HG03354 (cell line): ENCODE measurements around the gene OR8B4.
"Not testable (repeated sequence)": the region's sequence is repeated elsewhere in the genome, so short reads cannot be mapped to it uniquely, and the experiment has no call there.

ENCODE experiments used
- ATAC-seq: cut with Tn5 transposase; IDR thresholded peaks from one replicate; pipeline ENCODE4 v1.9.1; 2021; ENCODE audit warnings: mild to moderate bottlenecking; ENCODE audit not compliant: unreplicated experiment, poor library complexity, severe bottlenecking

The OR8B4 gene

DNA sequence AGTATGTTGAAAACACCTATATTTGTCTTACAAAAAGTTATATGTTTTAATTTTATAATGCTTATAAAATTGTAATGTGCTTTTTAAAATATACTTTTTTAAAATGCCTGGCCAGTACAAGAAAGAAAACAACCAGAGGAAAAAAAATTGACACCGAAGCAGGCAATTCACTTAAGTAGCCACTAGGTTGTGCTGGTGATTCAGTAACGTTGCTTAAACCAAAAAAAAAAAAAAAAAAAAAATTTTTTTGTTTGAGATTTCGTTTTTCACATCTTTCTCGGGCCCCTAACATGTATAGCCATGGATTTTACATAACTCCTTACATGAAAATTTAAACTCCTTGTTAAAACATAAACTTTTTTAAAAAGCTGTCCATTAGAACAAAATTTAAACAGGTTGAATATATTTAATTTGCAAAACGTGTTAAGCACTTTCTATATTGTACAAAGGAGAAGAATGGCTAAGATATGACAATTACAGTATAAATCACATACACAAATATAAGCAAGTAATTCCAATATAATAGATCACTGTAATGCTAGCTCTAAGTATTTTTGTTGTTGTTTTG is 9.2 kb downstream of the OR8B4 start:
- ATAC-seq, result no peak

GRCh38 chr11:124409906-124410305 is 14.8 kb downstream of the OR8B4 start:
- no peak for ATAC-seq

GRCh38 chr11:124405581-124405980 is 19.1 kb downstream of the OR8B4 start:
- ATAC-seq, result no peak

DNA sequence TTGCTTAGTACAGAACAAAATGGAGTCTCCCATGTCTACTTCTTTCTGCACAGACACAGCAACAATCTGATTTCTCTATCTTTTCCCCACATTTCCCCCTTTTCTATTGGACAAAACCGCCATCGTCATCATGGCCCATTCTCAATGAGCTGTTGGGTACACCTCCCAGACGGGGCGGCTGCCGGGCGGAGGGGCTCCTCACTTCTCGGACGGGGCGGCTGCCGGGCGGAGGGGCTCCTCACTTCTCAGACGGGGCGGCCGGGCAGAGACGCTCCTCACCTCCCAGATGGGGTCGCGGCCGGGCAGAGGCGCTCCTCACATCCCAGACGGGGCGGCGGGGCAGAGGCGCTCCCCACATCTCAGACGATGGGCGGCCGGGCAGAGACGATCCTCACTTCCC is 21.5 kb downstream of the OR8B4 start:
- not testable (repeated sequence) for ATAC-seq

DNA sequence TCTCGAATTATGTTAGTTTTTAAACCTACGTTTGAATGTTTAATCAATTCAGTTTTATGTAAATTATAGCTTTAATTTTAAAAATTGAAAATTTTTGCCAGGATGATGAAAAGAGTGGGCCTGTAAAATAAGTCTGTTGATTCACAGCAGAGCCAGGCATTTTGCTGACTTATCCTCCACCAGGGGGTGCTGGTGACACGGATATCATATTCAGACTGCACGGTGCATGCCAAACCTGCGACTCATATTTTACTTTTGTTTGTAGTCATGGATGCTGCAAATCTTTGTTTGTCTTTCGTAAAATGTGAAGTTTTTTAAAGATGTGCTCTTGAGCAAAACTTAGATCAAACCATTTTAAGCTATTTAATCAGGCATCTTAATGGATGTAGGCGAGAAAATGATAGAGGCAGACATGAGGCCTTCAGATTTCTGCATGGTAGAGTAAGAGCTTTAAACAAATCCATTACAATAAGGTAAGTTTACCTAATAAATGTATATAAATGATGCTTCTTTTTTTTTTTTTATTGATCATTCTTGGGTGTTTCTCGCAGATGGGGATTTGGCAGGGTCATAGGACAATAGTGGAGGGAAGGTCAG is 22.2 kb downstream of the OR8B4 start:
- ATAC-seq, result peak; percentile 94

DNA sequence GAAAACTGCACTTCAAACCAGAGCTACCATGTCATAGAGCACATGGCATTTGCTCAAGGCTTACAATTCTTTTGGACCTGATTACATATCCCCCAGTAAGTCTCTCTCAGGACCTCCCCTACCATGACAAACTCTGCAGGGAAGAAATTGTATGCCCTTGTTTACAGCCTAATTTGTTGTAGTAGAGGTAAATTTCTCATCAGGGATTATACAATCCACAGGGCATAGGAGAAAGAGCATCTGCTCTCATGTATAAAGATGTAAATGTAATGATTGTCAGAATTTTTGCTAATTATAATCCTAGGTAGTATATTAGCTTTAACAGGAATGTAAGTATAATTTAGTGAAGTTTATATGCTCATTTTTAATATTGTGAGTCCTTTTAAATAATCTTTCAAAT is 25.7 kb downstream of the OR8B4 start, which contains the start of gene OR8B3:
OR8B3 (minus strand) TSS at position 101 of the 400 bp plus-strand sequence. CDS start 1,673 bp downstream, outside the sequence.
- no peak for ATAC-seq

- ATAC-seq, result not testable (repeated sequence)
Measured at GRCh38 chr11:124396847-124397246, 27.8 kb downstream of the OR8B4 start.

- no peak for ATAC-seq
Measured at GRCh38 chr11:124394408-124394807, 30.3 kb downstream of the OR8B4 start.

- no peak for ATAC-seq
Measured at GRCh38 chr11:124384399-124384798, 40.3 kb downstream of the OR8B4 start, which contains the start of gene OR8B2. Gene OR8B2 (minus strand): TSS chr11:124384499. CDS start chr11:124383343, 1,156 bp downstream.

DNA sequence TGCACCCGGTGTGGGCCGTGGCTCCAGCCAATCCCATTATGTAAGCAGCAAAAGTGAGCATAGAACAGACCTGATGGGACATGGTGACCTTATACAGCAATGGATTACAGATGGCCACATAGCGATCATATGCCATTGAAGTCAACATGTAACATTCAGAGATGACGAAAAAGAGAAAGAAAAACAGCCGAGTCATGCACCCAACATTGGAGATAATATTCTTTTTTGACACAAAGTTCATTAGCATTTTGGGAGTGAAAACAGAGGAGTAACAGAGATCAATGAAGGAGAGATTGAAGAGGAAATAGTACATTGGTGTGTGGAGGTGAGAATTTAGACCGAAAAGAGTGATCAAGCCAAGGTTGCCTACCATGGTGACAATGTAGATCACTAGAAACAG is 41.8 kb downstream of the OR8B4 start:
- not testable (repeated sequence) for ATAC-seq

GRCh38 chr11:124380585-124380984 is 44.1 kb downstream of the OR8B4 start:
- no peak for ATAC-seq

- no peak for ATAC-seq
Measured at GRCh38 chr11:124376280-124376679, 48.4 kb downstream of the OR8B4 start.
